HepG2 (cell line): ENCODE results near the gene SIGLEC1.

Experiments
- ETV6 ChIP-seq: sonication (generic); formaldehyde crosslinking; conservative IDR thresholded peaks from 2 replicates; pipeline ENCODE4 v1.4.0; 2020; ENCODE audit warnings: missing genetic modification reagents
- MYC ChIP-seq: sonication (generic); formaldehyde crosslinking; IDR thresholded peaks from 2 replicates; pipeline ENCODE4 v1.9.0; 2021; ENCODE audit warnings: missing genetic modification reagents, borderline replicate concordance
- NFATC3 ChIP-seq: sonication (generic); formaldehyde crosslinking; IDR thresholded peaks from 2 replicates; pipeline ENCODE4 v1.5.1; 2020; ENCODE audit warnings: mild to moderate bottlenecking, missing genetic modification reagents
- POLR2A ChIP-seq, 2 experiments: IDR thresholded peaks; 2 replicates each; pipeline ENCODE4 v1.6.1; 2011; ENCODE audit warnings: low read depth in 2 of 2, low read length in 2 of 2, mild to moderate bottlenecking in 1 of 2, moderate library complexity in 1 of 2; ENCODE audit not compliant: insufficient read depth in 1 of 2
- REST ChIP-seq, 2 experiments: IDR thresholded peaks; 2 replicates each; pipeline ENCODE4 v1.6.1; 2011 to 2012; ENCODE audit warnings: low read length in 2 of 2, borderline replicate concordance in 1 of 2, low read depth in 1 of 2, mild to moderate bottlenecking in 1 of 2, moderate library complexity in 1 of 2

DNA sequence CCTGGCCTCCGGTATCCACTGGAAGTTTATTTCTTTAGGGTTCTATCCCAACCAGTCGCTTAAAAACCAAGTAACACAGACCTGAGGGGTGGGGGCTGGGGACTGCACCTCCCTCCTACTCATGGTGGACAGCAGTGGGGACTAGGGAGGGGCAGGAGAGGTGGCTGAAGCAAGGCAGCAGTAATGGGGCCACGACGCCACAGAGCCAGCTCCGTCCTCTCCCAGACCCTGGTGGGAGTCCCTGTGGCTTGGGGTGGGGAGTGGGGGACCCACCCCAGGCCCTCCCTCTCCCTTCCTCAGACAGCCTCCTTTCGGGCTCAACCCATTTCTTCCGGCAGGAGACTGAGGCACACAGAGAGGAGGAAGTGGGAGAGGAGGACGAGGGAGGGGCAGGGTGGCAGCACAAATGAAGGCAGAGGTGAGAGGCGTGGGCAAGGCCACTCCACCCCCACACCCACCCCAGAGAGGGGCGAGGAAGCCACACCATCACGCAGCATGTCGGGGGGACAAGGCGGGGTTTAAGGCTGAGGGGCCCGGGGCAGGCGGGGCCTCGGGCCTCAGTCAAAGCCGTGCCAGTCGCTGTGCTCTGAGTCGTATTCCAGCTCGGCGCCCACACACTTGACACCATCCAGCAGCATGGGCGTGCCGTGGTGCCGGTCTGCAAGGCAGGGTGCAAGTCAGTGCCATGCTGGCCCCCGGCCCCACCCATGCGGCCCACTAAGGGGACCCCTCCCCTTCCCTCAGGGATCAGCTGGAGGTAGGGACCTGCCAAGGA, 41.3 kb upstream of the SIGLEC1 start:
- no peak for TF ChIP-seq REST (IDR thresholded peaks at IDR 0.05; ENCODE audit: borderline replicate concordance in 1 of 2, low read depth in 1 of 2, low read length in 2 of 2)
- no peak for TF ChIP-seq ETV6 (CRISPR knock-in tag)
- TF ChIP-seq POLR2A (IDR thresholded peaks at IDR 0.05; ENCODE audit: insufficient read depth in 1 of 2, low read depth in 2 of 2, low read length in 2 of 2) = no peak
- no peak for TF ChIP-seq MYC
- TF ChIP-seq NFATC3 (CRISPR knock-in tag) = no peak
